ENCODE measurements around the gene LIMS3.
"Not testable (repeated sequence)": the region's sequence is repeated elsewhere in the genome, so short reads cannot be mapped to it uniquely, and the experiment has no call there.

The LIMS3 gene

GRCh38 chr2:109898462-109899336 lies at the start of gene LIMS3:
Gene LIMS3 (plus strand): TSS chr2:109898688. CDS start chr2:109898729, 41 bp downstream.
- H3K4me1 ChIP-seq (ENCODE audit: control insufficient read depth, insufficient read depth, low read length); H3K9me3 ChIP-seq (ENCODE audit: control insufficient read depth, insufficient read depth, low read length); H3K4me3 ChIP-seq (ENCODE audit: low read length); H3K27me3 ChIP-seq (ENCODE audit: control insufficient read depth, insufficient read depth, low read length); H3K27ac ChIP-seq (ENCODE audit: low read length); H3K36me3 ChIP-seq (ENCODE audit: control insufficient read depth, insufficient read depth, low read length); DNase-seq (ENCODE audit: low read depth, low spot score): not testable (repeated sequence)
- WGBS (ENCODE audit: insufficient coverage, insufficient read length): no CpG with 5 or more reads among the region's 28 CpGs

- H3K4me1 ChIP-seq (ENCODE audit: control insufficient read depth, insufficient read depth, low read length); H3K4me3 ChIP-seq (ENCODE audit: low read length); H3K9me3 ChIP-seq (ENCODE audit: control insufficient read depth, insufficient read depth, low read length); DNase-seq (ENCODE audit: low read depth, low spot score); H3K27ac ChIP-seq (ENCODE audit: low read length); H3K36me3 ChIP-seq (ENCODE audit: control insufficient read depth, insufficient read depth, low read length); H3K27me3 ChIP-seq (ENCODE audit: control insufficient read depth, insufficient read depth, low read length): not testable (repeated sequence)
- WGBS (ENCODE audit: insufficient coverage, insufficient read length): no CpG with 5 or more reads among the region's 8 CpGs
Measured at GRCh38 chr2:109871129-109871751, 27.2 kb upstream of the LIMS3 start.

GRCh38 chr2:109876625-109877024 lies 21.9 kb upstream of the LIMS3 start:
- no CpG with 5 or more reads among the region's 3 CpGs for WGBS (ENCODE audit: insufficient coverage, insufficient read length)
- not testable (repeated sequence) for H3K27me3 ChIP-seq (ENCODE audit: control insufficient read depth, insufficient read depth, low read length); H3K36me3 ChIP-seq (ENCODE audit: control insufficient read depth, insufficient read depth, low read length); H3K27ac ChIP-seq (ENCODE audit: low read length); H3K4me3 ChIP-seq (ENCODE audit: low read length); DNase-seq (ENCODE audit: low read depth, low spot score); H3K4me1 ChIP-seq (ENCODE audit: control insufficient read depth, insufficient read depth, low read length); H3K9me3 ChIP-seq (ENCODE audit: control insufficient read depth, insufficient read depth, low read length)

- no CpG with 5 or more reads among the region's 1 CpG for WGBS (ENCODE audit: insufficient coverage, insufficient read length)
- not testable (repeated sequence) for DNase-seq (ENCODE audit: low read depth, low spot score); H3K36me3 ChIP-seq (ENCODE audit: control insufficient read depth, insufficient read depth, low read length); H3K27me3 ChIP-seq (ENCODE audit: control insufficient read depth, insufficient read depth, low read length); H3K27ac ChIP-seq (ENCODE audit: low read length); H3K4me1 ChIP-seq (ENCODE audit: control insufficient read depth, insufficient read depth, low read length); H3K9me3 ChIP-seq (ENCODE audit: control insufficient read depth, insufficient read depth, low read length); H3K4me3 ChIP-seq (ENCODE audit: low read length)
Measured at GRCh38 chr2:109882112-109882511, 16.4 kb upstream of the LIMS3 start.

- WGBS (ENCODE audit: insufficient coverage, insufficient read length): no CpG with 5 or more reads among the region's 4 CpGs
Measured at GRCh38 chr2:109888414-109888813, 10.1 kb upstream of the LIMS3 start.

GRCh38 chr2:109889909-109890308 lies 8.6 kb upstream of the LIMS3 start:
- H3K27me3 ChIP-seq (ENCODE audit: control insufficient read depth, insufficient read depth, low read length); H3K36me3 ChIP-seq (ENCODE audit: control insufficient read depth, insufficient read depth, low read length); H3K4me3 ChIP-seq (ENCODE audit: low read length); H3K27ac ChIP-seq (ENCODE audit: low read length); DNase-seq (ENCODE audit: low read depth, low spot score); H3K9me3 ChIP-seq (ENCODE audit: control insufficient read depth, insufficient read depth, low read length); H3K4me1 ChIP-seq (ENCODE audit: control insufficient read depth, insufficient read depth, low read length): not testable (repeated sequence)
- no CpG with 5 or more reads among the region's 4 CpGs for WGBS (ENCODE audit: insufficient coverage, insufficient read length)

More at GRCh38 chr2:109888414-109888813, 10.1 kb upstream of the LIMS3 start:
- not testable (repeated sequence) for H3K4me1 ChIP-seq (ENCODE audit: control insufficient read depth, insufficient read depth, low read length); DNase-seq (ENCODE audit: low read depth, low spot score); H3K9me3 ChIP-seq (ENCODE audit: control insufficient read depth, insufficient read depth, low read length); H3K27me3 ChIP-seq (ENCODE audit: control insufficient read depth, insufficient read depth, low read length); H3K36me3 ChIP-seq (ENCODE audit: control insufficient read depth, insufficient read depth, low read length); H3K4me3 ChIP-seq (ENCODE audit: low read length); H3K27ac ChIP-seq (ENCODE audit: low read length)

GRCh38 chr2:109891024-109891423 lies 7.5 kb upstream of the LIMS3 start:
- DNase-seq (ENCODE audit: low read depth, low spot score); H3K27me3 ChIP-seq (ENCODE audit: control insufficient read depth, insufficient read depth, low read length); H3K4me3 ChIP-seq (ENCODE audit: low read length); H3K27ac ChIP-seq (ENCODE audit: low read length); H3K36me3 ChIP-seq (ENCODE audit: control insufficient read depth, insufficient read depth, low read length); H3K4me1 ChIP-seq (ENCODE audit: control insufficient read depth, insufficient read depth, low read length); H3K9me3 ChIP-seq (ENCODE audit: control insufficient read depth, insufficient read depth, low read length): not testable (repeated sequence)
- WGBS (ENCODE audit: insufficient coverage, insufficient read length): no CpG with 5 or more reads among the region's 4 CpGs

- no CpG with 5 or more reads among the region's 7 CpGs for WGBS (ENCODE audit: insufficient coverage, insufficient read length)
- not testable (repeated sequence) for H3K27me3 ChIP-seq (ENCODE audit: control insufficient read depth, insufficient read depth, low read length); H3K4me1 ChIP-seq (ENCODE audit: control insufficient read depth, insufficient read depth, low read length); DNase-seq (ENCODE audit: low read depth, low spot score); H3K9me3 ChIP-seq (ENCODE audit: control insufficient read depth, insufficient read depth, low read length); H3K4me3 ChIP-seq (ENCODE audit: low read length); H3K27ac ChIP-seq (ENCODE audit: low read length); H3K36me3 ChIP-seq (ENCODE audit: control insufficient read depth, insufficient read depth, low read length)
Measured at GRCh38 chr2:109893736-109894135, 4.8 kb upstream of the LIMS3 start.

GRCh38 chr2:109894141-109894540 lies 4.3 kb upstream of the LIMS3 start:
- no CpG with 5 or more reads among the region's 6 CpGs for WGBS (ENCODE audit: insufficient coverage, insufficient read length)
- not testable (repeated sequence) for H3K4me1 ChIP-seq (ENCODE audit: control insufficient read depth, insufficient read depth, low read length); H3K36me3 ChIP-seq (ENCODE audit: control insufficient read depth, insufficient read depth, low read length); H3K9me3 ChIP-seq (ENCODE audit: control insufficient read depth, insufficient read depth, low read length); H3K27ac ChIP-seq (ENCODE audit: low read length); H3K27me3 ChIP-seq (ENCODE audit: control insufficient read depth, insufficient read depth, low read length); DNase-seq (ENCODE audit: low read depth, low spot score); H3K4me3 ChIP-seq (ENCODE audit: low read length)

GRCh38 chr2:109895090-109895869 lies 3.2 kb upstream of the LIMS3 start:
- not testable (repeated sequence) for H3K27me3 ChIP-seq (ENCODE audit: control insufficient read depth, insufficient read depth, low read length); H3K27ac ChIP-seq (ENCODE audit: low read length); H3K9me3 ChIP-seq (ENCODE audit: control insufficient read depth, insufficient read depth, low read length); H3K4me1 ChIP-seq (ENCODE audit: control insufficient read depth, insufficient read depth, low read length); H3K4me3 ChIP-seq (ENCODE audit: low read length); DNase-seq (ENCODE audit: low read depth, low spot score); H3K36me3 ChIP-seq (ENCODE audit: control insufficient read depth, insufficient read depth, low read length)
- no CpG with 5 or more reads among the region's 3 CpGs for WGBS (ENCODE audit: insufficient coverage, insufficient read length)
